ENCODE measurements around the gene MBP. TPM values are rescaled to one million over a fixed set of nuclear protein-coding genes. Genes with fewer than 3 reads are reported as not detected.

The MBP gene
- polyA plus RNA-seq, 4 donors, result 14.3 to 34.3 (median 23.0) TPM

DNA sequence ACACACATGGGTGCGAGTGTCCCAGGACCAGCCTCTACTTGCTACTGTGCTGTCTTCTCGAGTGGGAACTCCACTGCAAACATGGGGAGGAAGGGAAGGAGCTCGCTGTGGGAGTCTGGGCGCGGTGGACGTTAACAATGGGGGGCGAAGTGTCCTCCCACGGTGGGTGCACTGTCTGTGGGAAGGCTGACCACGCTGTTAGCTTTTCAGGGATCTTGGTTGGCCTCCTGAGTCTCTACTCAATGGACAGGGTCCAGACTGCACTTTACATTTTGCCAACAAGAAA is 146.7 kb downstream of the MBP start:
- WGBS, 3 donors, result 90 to 93% (median 93%) methylated on average over 9 of the region's 9 CpGs
- H3K4me3 ChIP-seq (ENCODE audit: low read depth in 1 of 3, low read length in 3 of 3), result no peak overlapping the region
- DNase-seq (no peak), FAIRE-seq (no peak)
- no peaks in the 10 kb centered on the region for H3K36me3 ChIP-seq (ENCODE audit: control insufficient read depth in 3 of 3, insufficient read depth in 2 of 3, low read depth in 1 of 3, low read length in 3 of 3)
- no peak overlapping the region for H3K27ac ChIP-seq (ENCODE audit: low read depth in 1 of 3, low read length in 2 of 3)
- no peaks in the 10 kb centered on the region for H3K27me3 ChIP-seq (ENCODE audit: control insufficient read depth in 3 of 3, insufficient read depth in 3 of 3, low read length in 3 of 3)
- H3K9me3 ChIP-seq (ENCODE audit: control insufficient read depth in 2 of 2, insufficient read depth in 1 of 2, low read depth in 1 of 2, low read length in 1 of 2), result no peaks in the 10 kb centered on the region
- peaks cover 0 to 15% (median 0%) of the 10 kb centered on the region in 3 donors for H3K4me1 ChIP-seq (ENCODE audit: control insufficient read depth in 3 of 3, insufficient read depth in 2 of 3, low read depth in 1 of 3, low read length in 2 of 3)

DNA sequence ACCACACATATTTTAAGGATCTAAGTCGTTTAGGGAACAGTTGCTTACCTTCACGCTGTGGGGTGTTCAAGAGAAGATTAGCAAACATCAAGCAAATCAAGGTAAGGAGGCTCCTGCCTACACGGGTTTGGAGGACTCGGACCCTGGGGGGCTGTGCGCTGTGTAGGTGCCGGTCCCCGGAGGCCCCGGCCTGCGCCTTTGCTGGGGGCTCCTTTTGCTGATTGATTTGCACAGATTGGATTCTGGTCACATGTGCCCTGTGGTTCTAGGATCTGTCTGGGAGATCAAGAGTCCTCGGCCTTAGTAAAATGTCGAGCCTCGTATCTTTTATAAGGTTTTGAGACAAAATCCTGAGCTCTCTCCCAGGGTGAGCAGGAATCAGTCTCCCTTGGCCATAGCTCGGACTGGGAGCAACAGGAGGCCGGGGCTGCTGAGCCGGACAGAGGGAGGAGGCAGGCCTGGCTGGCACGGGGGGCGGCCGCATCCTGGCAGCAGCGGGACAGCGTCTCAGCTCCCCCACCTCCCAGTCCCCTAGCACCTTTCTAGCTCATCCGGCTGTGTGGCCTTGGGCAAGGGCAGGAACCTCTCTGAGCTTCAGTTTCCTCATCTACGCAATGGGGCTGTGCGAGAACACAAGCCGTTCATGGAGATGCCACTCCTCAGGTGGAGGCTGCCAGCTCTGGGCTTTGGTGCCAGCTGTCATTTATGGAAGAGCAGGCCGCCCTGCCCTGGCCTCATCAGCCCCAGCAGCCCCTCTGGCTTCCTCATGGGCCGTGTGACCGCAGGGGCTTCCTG is 147.2 kb downstream of the MBP start:
- H3K4me1 ChIP-seq (ENCODE audit: control insufficient read depth in 3 of 3, insufficient read depth in 2 of 3, low read depth in 1 of 3, low read length in 2 of 3), result peaks cover 0 to 15% (median 0%) of the 10 kb centered on the region in 3 donors
- H3K9me3 ChIP-seq (ENCODE audit: control insufficient read depth in 2 of 2, insufficient read depth in 1 of 2, low read depth in 1 of 2, low read length in 1 of 2), result no peaks in the 10 kb centered on the region
- no peaks in the 10 kb centered on the region for H3K27me3 ChIP-seq (ENCODE audit: control insufficient read depth in 3 of 3, insufficient read depth in 3 of 3, low read length in 3 of 3)
- H3K27ac ChIP-seq (ENCODE audit: low read depth in 1 of 3, low read length in 2 of 3), result no peak overlapping the region
- 92% methylated on average over 26 to 27 of the region's 27 CpGs for WGBS, 3 donors
- no peak for DNase-seq
- no peak overlapping the region for H3K4me3 ChIP-seq (ENCODE audit: low read depth in 1 of 3, low read length in 3 of 3)
- no peak for FAIRE-seq
- H3K36me3 ChIP-seq (ENCODE audit: control insufficient read depth in 3 of 3, insufficient read depth in 2 of 3, low read depth in 1 of 3, low read length in 3 of 3), result no peaks in the 10 kb centered on the region

DNA sequence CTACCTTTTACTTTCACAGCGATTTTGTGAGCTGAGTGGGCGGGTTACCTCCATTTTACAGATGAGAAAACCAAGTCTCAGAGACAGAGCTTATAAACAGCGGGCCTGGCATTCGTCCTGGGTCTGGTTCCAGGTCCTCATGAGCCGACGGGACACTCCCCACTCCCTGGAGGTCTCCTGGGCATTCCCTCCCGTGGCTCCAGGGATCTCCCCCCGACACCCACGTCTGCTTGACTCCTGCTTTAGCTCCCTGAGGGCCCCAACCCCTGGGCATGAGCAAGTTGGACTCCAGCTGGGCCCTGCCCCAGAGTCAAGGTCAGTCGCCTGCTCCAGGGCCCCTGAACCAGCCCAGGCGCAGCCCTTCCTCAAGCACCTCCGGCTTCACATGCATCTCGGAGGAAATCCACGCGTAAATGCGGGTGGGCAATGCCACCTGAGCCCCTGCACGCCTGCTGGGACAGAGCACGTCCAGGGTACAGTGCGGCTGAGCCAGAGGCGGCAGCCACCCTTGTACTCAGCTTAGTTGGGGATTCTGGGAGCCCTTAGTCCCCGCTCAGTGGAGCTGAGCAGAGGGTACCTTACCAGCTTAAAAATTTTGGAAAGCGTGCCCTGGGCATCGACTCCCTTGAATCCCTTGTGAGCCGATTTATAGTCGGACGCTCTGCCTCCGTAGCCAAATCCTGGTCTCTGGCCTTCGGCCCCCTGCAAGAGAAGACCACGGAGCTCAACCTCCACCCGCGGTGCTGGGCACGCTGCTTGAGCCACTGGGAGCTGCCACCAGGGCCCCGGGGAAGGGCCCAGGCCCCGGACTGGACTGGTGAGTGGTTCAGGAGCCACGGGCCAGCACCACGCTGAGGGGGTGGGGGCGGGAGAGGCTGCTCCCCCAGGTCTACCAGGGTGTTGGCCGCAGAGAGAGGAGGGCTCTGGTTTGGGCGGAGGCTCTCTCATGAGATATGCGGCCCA is 148.1 kb downstream of the MBP start:
- Histone ChIP-seq H3K9me3 (ENCODE audit: control insufficient read depth in 2 of 2, insufficient read depth in 1 of 2, low read depth in 1 of 2, low read length in 1 of 2) (no peaks in the 10 kb centered on the region), H3K36me3 (ENCODE audit: control insufficient read depth in 3 of 3, insufficient read depth in 2 of 3, low read depth in 1 of 3, low read length in 3 of 3) (no peaks in the 10 kb centered on the region), H3K27me3 (ENCODE audit: control insufficient read depth in 3 of 3, insufficient read depth in 3 of 3, low read length in 3 of 3) (no peaks in the 10 kb centered on the region), H3K4me1 (ENCODE audit: control insufficient read depth in 3 of 3, insufficient read depth in 2 of 3, low read depth in 1 of 3, low read length in 2 of 3) (peaks cover 0 to 15% (median 0%) of the 10 kb centered on the region in 3 donors), H3K4me3 (ENCODE audit: low read depth in 1 of 3, low read length in 3 of 3) (no peak overlapping the region), H3K27ac (ENCODE audit: low read depth in 1 of 3, low read length in 2 of 3) (no peak overlapping the region)
- WGBS, 3 donors, result 83 to 93% (median 87%) methylated on average over 39 to 40 of the region's 40 CpGs
- FAIRE-seq (no peak), DNase-seq (no peak)

DNA sequence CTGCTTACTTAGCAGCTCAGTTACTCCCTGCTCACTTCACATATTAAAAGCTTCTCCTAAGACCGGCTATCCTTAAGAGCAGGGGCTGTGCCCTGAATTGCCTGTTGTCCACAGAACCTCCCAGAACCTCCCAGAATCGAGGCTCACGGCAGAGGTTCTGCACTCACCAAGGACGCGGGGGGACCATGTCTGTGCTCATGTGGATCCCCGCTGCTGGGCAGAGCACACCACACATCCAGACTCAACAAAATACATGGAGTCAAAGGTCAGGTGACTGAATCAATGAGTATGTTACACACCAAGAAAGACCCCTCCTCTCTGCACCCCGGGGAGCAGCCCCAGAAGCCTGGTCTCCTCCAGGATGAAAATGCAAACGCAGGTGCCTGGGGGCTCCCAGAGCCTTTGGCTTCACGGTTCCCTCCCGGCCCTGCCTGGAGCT is 149.0 kb downstream of the MBP start:
- DNase-seq (no peak), FAIRE-seq (no peak)
- Histone ChIP-seq H3K9me3 (ENCODE audit: control insufficient read depth in 2 of 2, insufficient read depth in 1 of 2, low read depth in 1 of 2, low read length in 1 of 2) (no peaks in the 10 kb centered on the region), H3K4me3 (ENCODE audit: low read depth in 1 of 3, low read length in 3 of 3) (no peak overlapping the region), H3K36me3 (ENCODE audit: control insufficient read depth in 3 of 3, insufficient read depth in 2 of 3, low read depth in 1 of 3, low read length in 3 of 3) (peaks cover 0 to 6% (median 0%) of the 10 kb centered on the region in 3 donors), H3K4me1 (ENCODE audit: control insufficient read depth in 3 of 3, insufficient read depth in 2 of 3, low read depth in 1 of 3, low read length in 2 of 3) (peaks cover 0 to 15% (median 0%) of the 10 kb centered on the region in 3 donors), H3K27me3 (ENCODE audit: control insufficient read depth in 3 of 3, insufficient read depth in 3 of 3, low read length in 3 of 3) (no peaks in the 10 kb centered on the region), H3K27ac (ENCODE audit: low read depth in 1 of 3, low read length in 2 of 3) (no peak overlapping the region)
- WGBS, 3 donors, result 13 to 50% (median 33%) methylated on average over 10 of the region's 10 CpGs

DNA sequence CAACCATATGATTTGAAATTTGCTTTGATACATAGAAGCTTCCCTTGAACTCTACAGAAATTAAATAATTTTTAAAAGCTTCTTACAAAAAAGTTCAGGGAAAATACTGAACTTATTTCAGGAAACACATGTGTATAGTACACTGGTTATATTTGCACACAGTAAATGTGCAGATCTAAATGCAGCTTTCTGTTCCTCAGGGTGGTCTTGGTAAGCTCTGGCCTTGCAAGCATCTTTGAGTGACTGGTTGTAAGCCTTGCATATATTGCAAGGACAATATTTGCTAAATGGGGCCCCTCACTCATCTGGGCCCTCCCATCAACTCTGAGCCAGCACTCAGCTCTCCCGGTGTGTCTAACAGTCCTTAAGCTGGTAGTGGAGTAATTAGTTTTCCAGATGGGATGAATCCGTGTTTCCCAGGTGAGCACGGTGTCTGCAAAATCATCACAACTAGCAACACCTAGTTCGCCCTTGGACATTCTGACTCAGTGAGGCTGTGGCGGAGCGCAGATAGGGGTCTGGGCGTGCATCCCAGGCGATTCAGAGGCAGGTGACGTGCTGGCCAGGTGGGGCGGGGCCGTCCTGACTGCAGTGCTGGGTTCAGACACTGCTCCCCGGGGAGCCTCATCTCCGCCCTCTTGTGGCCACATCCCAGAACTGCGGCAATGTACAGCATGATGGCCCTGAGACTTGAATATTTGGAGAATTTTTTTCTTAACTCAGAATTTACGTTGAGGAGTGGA is 149.6 kb downstream of the MBP start:
- no peak overlapping the region for H3K27ac ChIP-seq (ENCODE audit: low read depth in 1 of 3, low read length in 2 of 3)
- FAIRE-seq (no peak), DNase-seq (peak; percentile 88 to 92)
- no peaks in the 10 kb centered on the region for H3K27me3 ChIP-seq (ENCODE audit: control insufficient read depth in 3 of 3, insufficient read depth in 3 of 3, low read length in 3 of 3)
- peaks cover 0 to 15% (median 0%) of the 10 kb centered on the region in 3 donors for H3K4me1 ChIP-seq (ENCODE audit: control insufficient read depth in 3 of 3, insufficient read depth in 2 of 3, low read depth in 1 of 3, low read length in 2 of 3)
- H3K36me3 ChIP-seq (ENCODE audit: control insufficient read depth in 3 of 3, insufficient read depth in 2 of 3, low read depth in 1 of 3, low read length in 3 of 3), result peaks cover 0 to 7% (median 0%) of the 10 kb centered on the region in 3 donors
- H3K4me3 ChIP-seq (ENCODE audit: low read depth in 1 of 3, low read length in 3 of 3), result no peak overlapping the region
- no peaks in the 10 kb centered on the region for H3K9me3 ChIP-seq (ENCODE audit: control insufficient read depth in 2 of 2, insufficient read depth in 1 of 2, low read depth in 1 of 2, low read length in 1 of 2)
- 4 to 16% (median 5%) methylated on average over 15 of the region's 15 CpGs for WGBS, 3 donors

DNA sequence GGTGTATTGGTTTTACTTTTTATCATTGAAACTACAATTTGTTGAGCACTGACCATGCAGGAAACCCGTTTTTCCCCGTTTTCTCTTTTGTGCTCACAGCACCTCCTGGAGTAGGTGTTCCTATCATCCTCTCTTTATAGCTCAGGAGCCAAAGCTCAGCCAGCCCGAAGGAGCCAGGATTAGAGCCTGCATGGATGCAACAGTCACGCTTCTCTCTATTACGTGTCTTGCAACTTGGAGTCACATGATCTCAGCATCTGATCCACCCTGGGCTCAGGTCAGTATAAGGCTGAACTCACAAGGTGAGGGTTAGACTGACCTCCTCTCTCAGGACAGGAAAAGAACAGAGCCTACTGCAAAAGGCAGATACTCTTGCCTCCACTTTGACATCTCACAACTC is 150.5 kb downstream of the MBP start:
- DNase-seq (peak; percentile 41 to 67), FAIRE-seq (no peak)
- no peak overlapping the region for H3K4me3 ChIP-seq (ENCODE audit: low read depth in 1 of 3, low read length in 3 of 3)
- peaks cover 2 to 17% (median 2%) of the 10 kb centered on the region in 3 donors for H3K4me1 ChIP-seq (ENCODE audit: control insufficient read depth in 3 of 3, insufficient read depth in 2 of 3, low read depth in 1 of 3, low read length in 2 of 3)
- H3K27me3 ChIP-seq (ENCODE audit: control insufficient read depth in 3 of 3, insufficient read depth in 3 of 3, low read length in 3 of 3), result no peaks in the 10 kb centered on the region
- H3K9me3 ChIP-seq (ENCODE audit: control insufficient read depth in 2 of 2, insufficient read depth in 1 of 2, low read depth in 1 of 2, low read length in 1 of 2), result no peaks in the 10 kb centered on the region
- 22 to 61% (median 37%) methylated on average over 5 of the region's 5 CpGs for WGBS, 3 donors
- peak overlapping the region in 1 of 3 donors; percentile 4 for H3K27ac ChIP-seq (ENCODE audit: low read depth in 1 of 3, low read length in 2 of 3)
- peaks cover 0 to 10% (median 0%) of the 10 kb centered on the region in 3 donors for H3K36me3 ChIP-seq (ENCODE audit: control insufficient read depth in 3 of 3, insufficient read depth in 2 of 3, low read depth in 1 of 3, low read length in 3 of 3)

DNA sequence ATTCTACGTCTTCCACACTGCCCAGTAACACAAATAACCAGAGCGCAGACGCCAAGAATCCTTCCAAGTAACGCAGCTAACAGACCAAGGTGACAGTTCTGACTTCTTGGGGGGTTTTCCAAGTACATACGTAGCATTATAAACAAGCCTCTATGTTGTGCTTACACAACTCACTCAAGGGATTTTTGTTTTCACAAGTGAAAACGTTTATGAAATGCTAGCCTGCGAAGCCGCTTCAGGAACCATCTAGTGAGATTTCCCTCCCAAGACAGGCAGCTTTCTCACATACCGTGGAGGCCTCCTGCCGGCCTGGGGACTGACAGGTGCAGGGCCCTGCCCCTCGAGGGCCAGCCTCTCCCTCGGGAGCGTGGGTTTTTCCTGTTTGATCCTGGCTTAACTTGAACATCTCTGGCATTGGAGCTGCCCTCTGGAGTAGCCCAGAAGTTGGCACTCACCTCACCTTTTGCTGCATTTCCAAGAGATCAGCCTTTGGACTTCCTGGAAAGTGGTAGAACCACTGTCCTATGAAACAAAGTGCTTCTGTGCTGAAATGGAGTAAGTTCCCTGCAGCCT is 151.1 kb downstream of the MBP start:
- Histone ChIP-seq H3K36me3 (ENCODE audit: control insufficient read depth in 3 of 3, insufficient read depth in 2 of 3, low read depth in 1 of 3, low read length in 3 of 3) (peaks cover 0 to 12% (median 0%) of the 10 kb centered on the region in 3 donors), H3K27ac (ENCODE audit: low read depth in 1 of 3, low read length in 2 of 3) (peak overlapping the region in 2 of 3 donors; percentile 45 to 55), H3K27me3 (ENCODE audit: control insufficient read depth in 3 of 3, insufficient read depth in 3 of 3, low read length in 3 of 3) (no peaks in the 10 kb centered on the region), H3K9me3 (ENCODE audit: control insufficient read depth in 2 of 2, insufficient read depth in 1 of 2, low read depth in 1 of 2, low read length in 1 of 2) (no peaks in the 10 kb centered on the region), H3K4me3 (ENCODE audit: low read depth in 1 of 3, low read length in 3 of 3) (no peak overlapping the region), H3K4me1 (ENCODE audit: control insufficient read depth in 3 of 3, insufficient read depth in 2 of 3, low read depth in 1 of 3, low read length in 2 of 3) (peaks cover 2 to 17% (median 2%) of the 10 kb centered on the region in 3 donors)
- no peak for FAIRE-seq
- peak; percentile 51 to 91 for DNase-seq
- WGBS, 3 donors, result 18 to 49% (median 43%) methylated on average over 13 of the region's 13 CpGs

Measured in small intestine (tissue), 7 donors.